Heart left ventricle (tissue), 16 donors: Measurements from ENCODE around the gene TBCD. TPM values are rescaled to one million over a fixed set of nuclear protein-coding genes. Genes with fewer than 3 reads are reported as not detected.

Source experiments
- ATAC-seq, 4 donors: fragments of 200-7000 bp; cut with Tn5 transposase; one replicate each; pipeline ENCODE4 v1.9.1; 2020 to 2022; ENCODE audit warnings: moderate library complexity in 4 of 4, mild to moderate bottlenecking in 3 of 4, moderate number of reproducible peaks in 1 of 4
- DNase-seq, 5 donors: peaks; one replicate each; pipeline ENCODE4 v3.0.0-alpha.2; 2020
- H3K27ac ChIP-seq, 12 donors: fragments of 200-600 bp; sonication (generic) in 4 of 12; one replicate each; pipeline versions ENCODE4 v1.5.0 to v1.8.0; 2016 to 2022; ENCODE audit warnings: mild to moderate bottlenecking in 2 of 12
- H3K27me3 ChIP-seq, 9 donors: fragments of 200-600 bp; sonication (generic) in 2 of 9; one replicate each; pipeline versions ENCODE4 v1.5.1 to v1.8.0; 2016 to 2022; ENCODE audit warnings: mild to moderate bottlenecking in 3 of 9
- H3K36me3 ChIP-seq, 9 donors: fragments of 200-600 bp; sonication (generic) in 2 of 9; one replicate each; pipeline versions ENCODE4 v1.5.0 to v1.8.0; 2018 to 2022; ENCODE audit warnings: mild to moderate bottlenecking in 2 of 9
- H3K4me1 ChIP-seq, 12 donors: fragments of 200-600 bp; sonication (generic) in 4 of 12; one replicate each; pipeline versions ENCODE4 v1.5.0 to v1.8.0; 2016 to 2022; ENCODE audit warnings: mild to moderate bottlenecking in 3 of 12
- H3K4me3 ChIP-seq, 12 donors: fragments of 200-600 bp; sonication (generic) in 4 of 12; one replicate each; pipeline versions ENCODE4 v1.5.0 to v1.8.0; 2017 to 2022; ENCODE audit warnings: mild to moderate bottlenecking in 9 of 12, moderate library complexity in 4 of 12
- H3K9me3 ChIP-seq, 12 donors: fragments of 200-600 bp; sonication (generic) in 4 of 12; one replicate each; pipeline versions ENCODE4 v1.5.0 to v1.8.0; 2016 to 2022; ENCODE audit warnings: mild to moderate bottlenecking in 1 of 12
- POLR2A ChIP-seq, 2 donors: fragments of 450-650 bp; IDR thresholded peaks; one replicate each; pipeline ENCODE4 v1.6.1; 2017; ENCODE audit warnings: antibody characterized with exemption in 2 of 2, mild to moderate bottlenecking in 2 of 2, moderate library complexity in 2 of 2
- WGBS, 4 donors: extraction: QIAGEN DNeasy Blood & Tissue Kit in 2 of 4; methylation state at CpG; one replicate each; pipeline versions ENCODE4 v1.1.5 to v1.1.7; 2013 to 2018; 5-methylcytosine and 5-hydroxymethylcytosine counted together
- intact Hi-C, 10 donors: fragments of 100-400 bp; cut with DNase I; formaldehyde crosslinking; loops; one replicate each; pipeline versions ENCODE4 v1.11.1 to v1.14.2; 2022
- polyA plus RNA-seq, 2 donors: library from polyadenylated mRNA; stranded (reverse); fragments of 200-250 nt; gene quantifications; one replicate each; pipeline ENCODE4 v1.2.3, GENCODE V29; 2013
- total RNA-seq, 9 donors: library from RNA; depleted of rRNA in 2 of 9; stranded (reverse); fragments of >200 nt in 2 of 9; fragmentation: NEBNext Ultra II Directional in 3 of 9; extraction: Animal tissue kit (Norgen Biotek cat#: 25700) in 3 of 9; gene quantifications; one replicate each; pipeline versions ENCODE4 v1.1.0 to v1.2.4, GENCODE V29; 2016 to 2023
- TF ChIP-seq, protein P1 (sequence below), 12 donors: fragments of 200-600 bp; sonication (generic) in 4 of 12; IDR thresholded peaks; one replicate each; pipeline versions ENCODE4 v1.5.0 to v1.8.0; 2018 to 2022; ENCODE audit warnings: antibody characterized with exemption in 12 of 12, mild to moderate bottlenecking in 5 of 12
- donor health status: ischemic (EF 13 %, LVEDD 7.1; RV severe dilation, severe dysfunction).
- donor health status: healthy with polysubstance abuse.
- donor health status: DM: no; HTN: yes; CAD: no.
- donor health status: DM: no; HTN: no; CAD: no.
- donor health status: ischemic (EF 25% LVEDD 6.9; RV normal size, moderate dysfunction).
- donor health status: ischemic (EF 25% LVEDD 5.7; RV mildly dilated, moderate dysfunction).
- donor health status: healthy.
- donor health status: DM: yes; HTN: yes; CAD: no.
- donor health status: ischemic (EF 35%, LVEDD 5.7; RV mildly dilated, moderate dysfunction).
- donor health status: nonischemic (EF 11% LVEDD 7.7; RV severe dilation, severe dysfunction).
- donor health status: DM: yes; HTN: yes; CAD: no.
- donor health status: PGD.
- donor health status: ischemic (EF 29% LVEDD 5.4; RV normal size, mild dysfunction).
- donor health status: nonischemic (EF 23%, LVEDD 6.1; RV moderate dilation, normal function).

Gene TBCD
- total and polyA plus RNA-seq, 11 donors, result 36.9 to 98.4 (median 58.5) TPM

DNA sequence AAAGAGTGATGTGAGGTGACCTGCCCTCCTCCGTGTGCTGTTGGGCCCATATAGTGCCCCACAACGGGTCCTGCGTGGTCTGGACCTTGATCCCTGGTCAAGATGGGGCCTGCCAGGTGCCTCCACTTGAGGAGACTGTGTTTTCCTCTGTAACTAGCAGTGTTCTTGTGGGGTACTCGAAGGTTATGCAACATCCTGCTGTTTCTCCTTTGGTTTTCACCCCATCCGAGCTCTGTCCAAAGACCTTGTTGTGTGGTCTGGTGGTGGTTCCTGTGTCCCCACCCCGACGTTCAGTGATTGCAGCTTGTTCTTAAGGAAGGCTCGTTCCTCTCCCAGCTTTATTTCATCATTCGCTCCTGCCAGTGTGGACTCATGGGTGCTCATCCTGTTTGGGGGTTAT lies 126.7 kb downstream of the TBCD start:
- peaks cover 3 to 83% (median 38%) of the 10 kb centered on the region in 12 donors for H3K4me1 ChIP-seq
- 70 to 73% (median 71%) methylated on average over 9 of the region's 9 CpGs for WGBS, 4 donors
- no peak overlapping the region for H3K4me3 ChIP-seq
- DNase-seq (peak in 1 of 5 donors; percentile 20), ATAC-seq (no peak)
- TF ChIP-seq, protein P1, sequence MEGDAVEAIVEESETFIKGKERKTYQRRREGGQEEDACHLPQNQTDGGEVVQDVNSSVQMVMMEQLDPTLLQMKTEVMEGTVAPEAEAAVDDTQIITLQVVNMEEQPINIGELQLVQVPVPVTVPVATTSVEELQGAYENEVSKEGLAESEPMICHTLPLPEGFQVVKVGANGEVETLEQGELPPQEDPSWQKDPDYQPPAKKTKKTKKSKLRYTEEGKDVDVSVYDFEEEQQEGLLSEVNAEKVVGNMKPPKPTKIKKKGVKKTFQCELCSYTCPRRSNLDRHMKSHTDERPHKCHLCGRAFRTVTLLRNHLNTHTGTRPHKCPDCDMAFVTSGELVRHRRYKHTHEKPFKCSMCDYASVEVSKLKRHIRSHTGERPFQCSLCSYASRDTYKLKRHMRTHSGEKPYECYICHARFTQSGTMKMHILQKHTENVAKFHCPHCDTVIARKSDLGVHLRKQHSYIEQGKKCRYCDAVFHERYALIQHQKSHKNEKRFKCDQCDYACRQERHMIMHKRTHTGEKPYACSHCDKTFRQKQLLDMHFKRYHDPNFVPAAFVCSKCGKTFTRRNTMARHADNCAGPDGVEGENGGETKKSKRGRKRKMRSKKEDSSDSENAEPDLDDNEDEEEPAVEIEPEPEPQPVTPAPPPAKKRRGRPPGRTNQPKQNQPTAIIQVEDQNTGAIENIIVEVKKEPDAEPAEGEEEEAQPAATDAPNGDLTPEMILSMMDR (IDR thresholded peaks at IDR 0.05), result no peak
- TF ChIP-seq POLR2A (IDR thresholded peaks at IDR 0.05), result no peak
- intact Hi-C loops, result loop anchor here in 2 of 10 donors (5.0 to 10.0 kb wide), 2 partner anchors 34 to 74 kb away; no protein-coding TSS in a partner anchor
- no peaks in the 10 kb centered on the region for H3K27me3 ChIP-seq
- no peaks in the 10 kb centered on the region for H3K9me3 ChIP-seq
- no peak overlapping the region for H3K27ac ChIP-seq
- H3K36me3 ChIP-seq, result peaks cover 0 to 4% (median 0%) of the 10 kb centered on the region in 9 donors

DNA sequence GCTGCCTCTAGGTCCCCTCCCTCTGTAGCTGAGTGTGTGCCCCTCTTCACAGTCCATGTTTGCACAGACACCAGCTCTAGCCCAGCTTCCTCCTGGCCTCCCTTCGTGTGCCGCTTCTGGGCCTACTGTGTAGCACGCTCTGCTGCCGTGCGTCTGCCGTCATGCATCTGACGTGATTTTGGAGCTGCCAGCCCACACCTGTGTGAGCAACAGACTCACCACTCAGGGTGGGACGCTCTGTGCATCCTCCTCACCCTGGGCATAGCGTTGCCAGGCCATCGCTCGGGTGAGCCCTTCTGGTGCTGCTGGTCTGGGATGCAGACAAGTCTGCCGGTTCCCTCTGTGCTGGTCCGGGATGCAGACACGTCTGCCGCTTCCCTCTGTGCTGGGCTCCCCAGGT lies 127.4 kb downstream of the TBCD start:
- DNase-seq (peak in 3 of 5 donors; percentile 9 to 55 (median 21)), ATAC-seq (no peak)
- WGBS, 4 donors, result 95 to 97% (median 96%) methylated on average over 13 to 15 of the region's 15 CpGs
- H3K4me1 ChIP-seq, result peaks cover 3 to 88% (median 39%) of the 10 kb centered on the region in 12 donors
- no peaks in the 10 kb centered on the region for H3K9me3 ChIP-seq
- H3K27ac ChIP-seq, result no peak overlapping the region
- peaks cover 0 to 4% (median 0%) of the 10 kb centered on the region in 9 donors for H3K36me3 ChIP-seq
- no peak overlapping the region for H3K4me3 ChIP-seq
- intact Hi-C loops, result loop anchor here in 2 of 10 donors (5.0 to 10.0 kb wide), 2 partner anchors 33 to 74 kb away; no protein-coding TSS in a partner anchor
- TF ChIP-seq, protein P1 (IDR thresholded peaks at IDR 0.05), result no peak
- H3K27me3 ChIP-seq, result no peaks in the 10 kb centered on the region

DNA sequence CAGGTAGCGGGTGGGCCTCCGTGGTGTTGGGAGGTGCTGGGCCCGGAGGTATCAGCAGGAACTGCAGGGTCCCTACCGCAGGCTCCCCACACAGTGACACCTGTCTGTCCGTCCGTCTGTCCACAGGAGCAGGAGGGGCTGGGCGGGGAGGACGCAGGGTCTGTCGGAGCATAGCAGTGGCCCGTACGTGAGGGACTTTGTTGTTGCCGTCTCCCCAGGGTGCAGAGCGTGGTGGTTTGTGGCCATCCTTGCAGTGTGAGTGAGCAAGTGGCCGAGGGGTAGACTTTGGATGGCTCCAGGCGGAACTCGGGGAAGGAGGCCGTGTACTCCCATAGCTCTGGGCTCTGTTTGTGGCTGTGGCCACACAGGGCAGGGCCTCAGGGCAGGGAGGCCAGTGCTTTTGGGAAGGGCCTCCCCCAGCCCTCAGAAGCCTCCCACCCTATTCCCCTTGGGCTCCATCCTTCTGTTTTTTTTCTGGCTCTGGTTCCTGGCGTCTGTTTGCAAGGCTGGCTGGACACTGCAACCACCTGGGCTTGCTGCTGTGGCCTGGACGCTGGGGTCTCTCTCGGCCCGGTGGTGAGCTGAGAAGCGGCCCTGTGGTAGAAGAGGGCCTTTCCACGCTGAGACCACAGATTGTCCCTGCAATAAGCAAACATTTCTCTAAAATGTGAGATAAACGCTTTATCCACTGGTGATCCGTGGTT lies 128.9 kb downstream of the TBCD start:
- intact Hi-C loops, result no loop called here
- H3K36me3 ChIP-seq, result peaks cover 0 to 4% (median 0%) of the 10 kb centered on the region in 9 donors
- no peaks in the 10 kb centered on the region for H3K27me3 ChIP-seq
- peaks cover 3 to 96% (median 42%) of the 10 kb centered on the region in 12 donors for H3K4me1 ChIP-seq
- H3K4me3 ChIP-seq, result no peak overlapping the region
- ATAC-seq, result no peak
- TF ChIP-seq POLR2A (IDR thresholded peaks at IDR 0.05), result no peak
- TF ChIP-seq, protein P1 (IDR thresholded peaks at IDR 0.05), result no peak
- 80 to 96% (median 90%) methylated on average over 12 to 25 of the region's 25 CpGs for WGBS, 4 donors
- H3K27ac ChIP-seq, result peak overlapping the region in 2 of 12 donors; percentile 28 to 80
- no peaks in the 10 kb centered on the region for H3K9me3 ChIP-seq
- DNase-seq, result peak in 2 of 5 donors; percentile 19 to 23

DNA sequence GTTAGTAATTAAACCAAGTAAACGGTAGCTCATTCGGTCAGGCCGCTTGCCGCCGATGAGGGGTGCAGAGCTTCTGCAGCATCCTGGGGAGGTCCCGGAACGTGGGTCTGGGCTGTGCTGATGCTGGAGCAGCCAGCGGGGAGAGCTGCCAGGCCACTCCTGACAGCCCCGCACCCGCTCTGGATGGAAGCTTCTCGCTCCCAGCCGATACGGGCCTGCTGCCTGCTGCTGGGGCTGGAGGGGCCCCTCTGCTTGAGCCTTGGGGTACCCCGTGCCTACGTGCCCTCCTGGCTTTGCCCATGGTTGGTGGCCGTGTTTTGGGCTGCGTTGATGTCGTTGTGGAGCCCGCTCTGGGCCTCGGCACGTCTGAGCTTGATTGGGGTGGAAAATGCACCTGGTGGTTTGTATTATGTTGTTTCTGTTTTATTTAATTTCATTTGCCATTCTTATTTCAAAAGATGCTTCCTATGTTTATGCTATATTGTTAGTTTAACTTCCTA lies 129.5 kb downstream of the TBCD start:
- H3K27me3 ChIP-seq, result no peaks in the 10 kb centered on the region
- peaks cover 8 to 96% (median 44%) of the 10 kb centered on the region in 12 donors for H3K4me1 ChIP-seq
- H3K27ac ChIP-seq, result peak overlapping the region in 4 of 12 donors; percentile 11 to 80 (median 21)
- DNase-seq, result peak in 3 of 5 donors; percentile 27 to 46 (median 28)
- H3K36me3 ChIP-seq, result peaks cover 0 to 4% (median 0%) of the 10 kb centered on the region in 9 donors
- WGBS, 4 donors, result 74 to 88% (median 85%) methylated on average over 19 to 21 of the region's 21 CpGs
- no peaks in the 10 kb centered on the region for H3K9me3 ChIP-seq
- H3K4me3 ChIP-seq, result no peak overlapping the region
- intact Hi-C loops, result no loop called here
- ATAC-seq, result no peak
- no peak for TF ChIP-seq POLR2A (IDR thresholded peaks at IDR 0.05)
- TF ChIP-seq, protein P1 (IDR thresholded peaks at IDR 0.05), result no peak
